ENCODE data around the gene ENOX1.

The ENOX1 gene

GRCh38 chr13:43270130-43270830 is 516.5 kb downstream of the ENOX1 start:
- Mint-ChIP-seq H3K27me3 (no peaks in the 10 kb centered on the region), H3K36me3 (ENCODE audit: low read depth) (no peaks in the 10 kb centered on the region), H3K27ac (no peak overlapping the region), H3K4me3 (no peak overlapping the region), H3K9me3 (no peaks in the 10 kb centered on the region), H3K4me1 (ENCODE audit: low read depth) (no peaks in the 10 kb centered on the region)
- DNase-seq = no peak

- Mint-ChIP-seq H3K9me3 (no peaks in the 10 kb centered on the region), H3K27me3 (no peaks in the 10 kb centered on the region), H3K36me3 (ENCODE audit: low read depth) (no peaks in the 10 kb centered on the region), H3K4me3 (no peak overlapping the region), H3K27ac (no peak overlapping the region), H3K4me1 (ENCODE audit: low read depth) (no peaks in the 10 kb centered on the region)
- no peak for DNase-seq
Observed at GRCh38 chr13:43269037-43269481, 517.7 kb downstream of the ENOX1 start.

GRCh38 chr13:43268632-43269031 is 518.1 kb downstream of the ENOX1 start:
- H3K4me1 Mint-ChIP-seq (ENCODE audit: low read depth) = no peaks in the 10 kb centered on the region
- DNase-seq = no peak
- no peak overlapping the region for H3K4me3 Mint-ChIP-seq
- no peaks in the 10 kb centered on the region for H3K27me3 Mint-ChIP-seq
- H3K27ac Mint-ChIP-seq = no peak overlapping the region
- no peaks in the 10 kb centered on the region for H3K9me3 Mint-ChIP-seq
- no peaks in the 10 kb centered on the region for H3K36me3 Mint-ChIP-seq (ENCODE audit: low read depth)

- no peak for DNase-seq
- H3K4me3 Mint-ChIP-seq = no peak overlapping the region
- no peaks in the 10 kb centered on the region for H3K4me1 Mint-ChIP-seq (ENCODE audit: low read depth)
- H3K27ac Mint-ChIP-seq = no peak overlapping the region
- no peaks in the 10 kb centered on the region for H3K27me3 Mint-ChIP-seq
- H3K9me3 Mint-ChIP-seq = no peaks in the 10 kb centered on the region
- no peaks in the 10 kb centered on the region for H3K36me3 Mint-ChIP-seq (ENCODE audit: low read depth)
Observed at GRCh38 chr13:43267916-43268315, 518.9 kb downstream of the ENOX1 start.

- Mint-ChIP-seq H3K27ac (no peak overlapping the region), H3K4me3 (no peak overlapping the region), H3K36me3 (ENCODE audit: low read depth) (no peaks in the 10 kb centered on the region), H3K9me3 (no peaks in the 10 kb centered on the region), H3K27me3 (no peaks in the 10 kb centered on the region), H3K4me1 (ENCODE audit: low read depth) (no peaks in the 10 kb centered on the region)
- no peak for DNase-seq
Observed at GRCh38 chr13:43266936-43267615, 519.7 kb downstream of the ENOX1 start.

- Mint-ChIP-seq H3K36me3 (ENCODE audit: low read depth) (no peaks in the 10 kb centered on the region), H3K27me3 (no peaks in the 10 kb centered on the region), H3K4me1 (ENCODE audit: low read depth) (no peaks in the 10 kb centered on the region), H3K9me3 (peaks cover 3% of the 10 kb centered on the region), H3K4me3 (no peak overlapping the region), H3K27ac (no peak overlapping the region)
- no peak for DNase-seq
Observed at GRCh38 chr13:43265028-43265427, 521.7 kb downstream of the ENOX1 start.

GRCh38 chr13:43264458-43264857 is 522.3 kb downstream of the ENOX1 start:
- H3K4me1 Mint-ChIP-seq (ENCODE audit: low read depth) = no peaks in the 10 kb centered on the region
- H3K9me3 Mint-ChIP-seq = peaks cover 3% of the 10 kb centered on the region
- H3K4me3 Mint-ChIP-seq = no peak overlapping the region
- no peak overlapping the region for H3K27ac Mint-ChIP-seq
- peaks cover 2% of the 10 kb centered on the region for H3K27me3 Mint-ChIP-seq
- DNase-seq = no peak
- H3K36me3 Mint-ChIP-seq (ENCODE audit: low read depth) = no peaks in the 10 kb centered on the region

- Mint-ChIP-seq H3K36me3 (ENCODE audit: low read depth) (no peaks in the 10 kb centered on the region), H3K4me1 (ENCODE audit: low read depth) (no peaks in the 10 kb centered on the region), H3K4me3 (no peak overlapping the region), H3K9me3 (peaks cover 3% of the 10 kb centered on the region), H3K27ac (no peak overlapping the region), H3K27me3 (peaks cover 2% of the 10 kb centered on the region)
- DNase-seq = no peak
Observed at GRCh38 chr13:43263047-43263446, 523.7 kb downstream of the ENOX1 start.

- H3K36me3 Mint-ChIP-seq (ENCODE audit: low read depth) = no peaks in the 10 kb centered on the region
- no peak overlapping the region for H3K27ac Mint-ChIP-seq
- H3K27me3 Mint-ChIP-seq = peaks cover 2% of the 10 kb centered on the region
- H3K4me1 Mint-ChIP-seq (ENCODE audit: low read depth) = no peaks in the 10 kb centered on the region
- H3K4me3 Mint-ChIP-seq = no peak overlapping the region
- DNase-seq = no peak
- peaks cover 3% of the 10 kb centered on the region for H3K9me3 Mint-ChIP-seq
Observed at GRCh38 chr13:43260999-43261398, 525.8 kb downstream of the ENOX1 start.

- Mint-ChIP-seq H3K4me1 (ENCODE audit: low read depth) (no peaks in the 10 kb centered on the region), H3K27ac (no peak overlapping the region), H3K4me3 (no peak overlapping the region), H3K27me3 (peaks cover 11% of the 10 kb centered on the region), H3K9me3 (peaks cover 3% of the 10 kb centered on the region), H3K36me3 (ENCODE audit: low read depth) (no peaks in the 10 kb centered on the region)
- no peak for DNase-seq
Observed at GRCh38 chr13:43258771-43259170, 528.0 kb downstream of the ENOX1 start.

GRCh38 chr13:43257765-43258164 is 529.0 kb downstream of the ENOX1 start:
- Mint-ChIP-seq H3K27me3 (peaks cover 18% of the 10 kb centered on the region), H3K4me1 (ENCODE audit: low read depth) (no peaks in the 10 kb centered on the region), H3K9me3 (peaks cover 3% of the 10 kb centered on the region), H3K36me3 (ENCODE audit: low read depth) (no peaks in the 10 kb centered on the region), H3K4me3 (no peak overlapping the region), H3K27ac (no peak overlapping the region)
- DNase-seq = no peak

GRCh38 chr13:43251961-43252360 is 534.8 kb downstream of the ENOX1 start:
- no peaks in the 10 kb centered on the region for H3K9me3 Mint-ChIP-seq
- H3K36me3 Mint-ChIP-seq (ENCODE audit: low read depth) = no peaks in the 10 kb centered on the region
- peaks cover 21% of the 10 kb centered on the region for H3K27me3 Mint-ChIP-seq
- no peak for DNase-seq
- no peak overlapping the region for H3K27ac Mint-ChIP-seq
- no peaks in the 10 kb centered on the region for H3K4me1 Mint-ChIP-seq (ENCODE audit: low read depth)
- no peak overlapping the region for H3K4me3 Mint-ChIP-seq

- Mint-ChIP-seq H3K4me3 (no peak overlapping the region), H3K36me3 (ENCODE audit: low read depth) (no peaks in the 10 kb centered on the region), H3K27me3 (peaks cover 9% of the 10 kb centered on the region), H3K27ac (no peak overlapping the region), H3K4me1 (ENCODE audit: low read depth) (no peaks in the 10 kb centered on the region), H3K9me3 (no peaks in the 10 kb centered on the region)
- DNase-seq = no peak
Observed at GRCh38 chr13:43246382-43246781, 540.4 kb downstream of the ENOX1 start.

GRCh38 chr13:43245374-43245964 is 541.3 kb downstream of the ENOX1 start:
- no peak for DNase-seq
- H3K4me3 Mint-ChIP-seq = no peak overlapping the region
- peaks cover 10% of the 10 kb centered on the region for H3K27me3 Mint-ChIP-seq
- H3K9me3 Mint-ChIP-seq = no peaks in the 10 kb centered on the region
- H3K36me3 Mint-ChIP-seq (ENCODE audit: low read depth) = no peaks in the 10 kb centered on the region
- H3K27ac Mint-ChIP-seq = no peak overlapping the region
- H3K4me1 Mint-ChIP-seq (ENCODE audit: low read depth) = no peaks in the 10 kb centered on the region

GRCh38 chr13:43244481-43244880 is 542.3 kb downstream of the ENOX1 start:
- Mint-ChIP-seq H3K36me3 (ENCODE audit: low read depth) (no peaks in the 10 kb centered on the region), H3K27ac (no peak overlapping the region), H3K27me3 (peaks cover 15% of the 10 kb centered on the region), H3K9me3 (no peaks in the 10 kb centered on the region), H3K4me1 (ENCODE audit: low read depth) (no peaks in the 10 kb centered on the region), H3K4me3 (no peak overlapping the region)
- DNase-seq = no peak

Measured in activated T-cell treated with anti-CD3 and anti-CD28 coated beads, Interleukin-2, amount 50 U/mL, for 24 hours (primary cell).